ENCODE measurements around the gene TANC1.

DNA sequence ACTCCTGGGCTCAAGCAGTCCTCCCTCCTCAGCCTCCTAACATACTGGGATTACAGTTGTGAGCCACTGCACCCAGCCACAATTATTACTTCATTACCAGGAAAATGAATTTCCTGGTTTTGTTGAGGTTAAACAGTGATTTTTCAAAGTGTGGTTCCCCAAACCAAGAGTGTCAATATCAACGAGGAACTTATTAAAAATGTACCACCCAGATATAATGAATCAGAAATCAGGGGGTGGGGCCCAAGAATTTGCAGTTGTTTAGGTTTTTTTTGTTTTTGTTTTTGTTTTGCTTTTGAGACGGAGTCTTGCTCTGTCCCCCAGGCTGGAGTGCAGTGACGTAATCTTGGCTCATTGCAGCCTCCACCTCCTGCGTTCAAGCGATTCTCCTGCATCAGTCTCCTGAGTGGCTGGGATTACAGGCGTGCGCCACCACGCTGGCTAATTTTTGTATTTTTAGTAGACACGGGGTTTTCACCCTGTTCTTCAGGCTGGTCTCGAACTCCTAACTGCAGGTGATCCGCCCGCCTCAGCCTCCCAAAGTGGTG is 224.0 kb downstream of the TANC1 start:
- TF ChIP-seq, protein P1, sequence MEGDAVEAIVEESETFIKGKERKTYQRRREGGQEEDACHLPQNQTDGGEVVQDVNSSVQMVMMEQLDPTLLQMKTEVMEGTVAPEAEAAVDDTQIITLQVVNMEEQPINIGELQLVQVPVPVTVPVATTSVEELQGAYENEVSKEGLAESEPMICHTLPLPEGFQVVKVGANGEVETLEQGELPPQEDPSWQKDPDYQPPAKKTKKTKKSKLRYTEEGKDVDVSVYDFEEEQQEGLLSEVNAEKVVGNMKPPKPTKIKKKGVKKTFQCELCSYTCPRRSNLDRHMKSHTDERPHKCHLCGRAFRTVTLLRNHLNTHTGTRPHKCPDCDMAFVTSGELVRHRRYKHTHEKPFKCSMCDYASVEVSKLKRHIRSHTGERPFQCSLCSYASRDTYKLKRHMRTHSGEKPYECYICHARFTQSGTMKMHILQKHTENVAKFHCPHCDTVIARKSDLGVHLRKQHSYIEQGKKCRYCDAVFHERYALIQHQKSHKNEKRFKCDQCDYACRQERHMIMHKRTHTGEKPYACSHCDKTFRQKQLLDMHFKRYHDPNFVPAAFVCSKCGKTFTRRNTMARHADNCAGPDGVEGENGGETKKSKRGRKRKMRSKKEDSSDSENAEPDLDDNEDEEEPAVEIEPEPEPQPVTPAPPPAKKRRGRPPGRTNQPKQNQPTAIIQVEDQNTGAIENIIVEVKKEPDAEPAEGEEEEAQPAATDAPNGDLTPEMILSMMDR (IDR thresholded peaks at IDR 0.05) = no peak
- TF ChIP-seq POLR2AphosphoS5 (IDR thresholded peaks at IDR 0.05) (no peak), EP300 (IDR thresholded peaks at IDR 0.05; ENCODE audit: low read depth) (no peak), POLR2A (IDR thresholded peaks at IDR 0.05) (no peak)

All from transverse colon (tissue), 4 donors.